HEK293 (cell line): ENCODE results near the gene TMEM41B.

Experiments used
- CTCF ChIA-PET: fragments of 350-600 bp; formaldehyde crosslinking; extraction: SDS; loops from one replicate; lab custom pipeline; 2021; ENCODE audit warnings: antibody characterized with exemption; lab: Yijun Ruan, JAX
- POLR2A ChIA-PET: fragments of 300-600 bp; formaldehyde crosslinking; extraction: SDS; loops from one replicate; lab custom pipeline; 2020; ENCODE audit warnings: antibody characterized with exemption, inconsistent platforms; lab: Yijun Ruan, JAX
- H3K27ac ChIP-seq: fragments of 200-500 bp; sonication (Bioruptor generic); 2 replicates; pipeline ENCODE4 v1.5.1; 2014; ENCODE audit warnings: low read depth, low read length, control low read depth, inconsistent platforms; ENCODE audit errors: extremely low read depth
- H3K36me3 ChIP-seq, 2 experiments: fragments of 200-500 bp in 1 of 2; sonication (Bioruptor generic) in 1 of 2; 1 replicate in 1 of 2; 2 replicates in 1 of 2; pipeline ENCODE4 v1.5.1; 2014 to 2017; ENCODE audit warnings: inconsistent platforms in 2 of 2, low read length in 2 of 2; ENCODE audit not compliant: control insufficient read depth in 2 of 2, insufficient read depth in 1 of 2
- H3K4me1 ChIP-seq: fragments of 200-500 bp; sonication (Bioruptor generic); 2 replicates; pipeline ENCODE4 v1.5.1; 2014; ENCODE audit warnings: mild to moderate bottlenecking, low read length, inconsistent platforms; ENCODE audit not compliant: control insufficient read depth, insufficient read depth
- H3K4me3 ChIP-seq: 2 replicates; pipeline ENCODE4 v1.5.1; 2011; ENCODE audit warnings: low read depth, mild to moderate bottlenecking, control low read depth, low read length, moderate library complexity
- H3K9me3 ChIP-seq: fragments of 200-500 bp; sonication (Bioruptor generic); 2 replicates; pipeline ENCODE4 v1.5.1; 2014; ENCODE audit warnings: low read depth, low read length, inconsistent platforms; ENCODE audit not compliant: control insufficient read depth, insufficient read depth
- GLIS1 ChIP-seq: fragments of 450-650 bp; formaldehyde crosslinking; IDR thresholded peaks from 2 replicates; pipeline ENCODE4 v1.5.1; 2016; ENCODE audit warnings: missing biosample characterization, missing genetic modification characterization
- PBX3 ChIP-seq: sonication (generic); formaldehyde crosslinking; IDR thresholded peaks from 2 replicates; pipeline ENCODE4 v1.8.1; 2022; ENCODE audit warnings: mild to moderate bottlenecking, moderate library complexity, missing genetic modification reagents
- PRDM1 ChIP-seq: fragments of 450-650 bp; formaldehyde crosslinking; IDR thresholded peaks from 2 replicates; pipeline ENCODE4; 2016; ENCODE audit warnings: missing biosample characterization, missing genetic modification characterization
- TCF7L2 ChIP-seq: IDR thresholded peaks from 2 replicates; pipeline ENCODE4 v1.6.1; 2011; ENCODE audit warnings: low read depth, mild to moderate bottlenecking, inconsistent platforms, low read length, moderate library complexity, borderline replicate concordance
- ZBTB17 ChIP-seq: fragments of 450-650 bp; formaldehyde crosslinking; IDR thresholded peaks from 2 replicates; pipeline ENCODE4 v1.5.1; 2016; ENCODE audit warnings: missing biosample characterization, missing genetic modification characterization
- ZBTB21 ChIP-seq: fragments of 450-650 bp; formaldehyde crosslinking; IDR thresholded peaks from 2 replicates; pipeline ENCODE4 v1.5.1; 2017; ENCODE audit warnings: missing biosample characterization, missing genetic modification characterization
- ZBTB26 ChIP-seq: fragments of 450-650 bp; formaldehyde crosslinking; optimal IDR thresholded peaks from 2 replicates; pipeline ENCODE3; 2016; ENCODE audit warnings: missing biosample characterization, mild to moderate bottlenecking, missing genetic modification characterization
- ZBTB48 ChIP-seq: fragments of 450-650 bp; formaldehyde crosslinking; IDR thresholded peaks from 2 replicates; pipeline ENCODE4 v1.5.1; 2016; ENCODE audit warnings: missing biosample characterization, missing genetic modification characterization
- ZFP37 ChIP-seq: fragments of 450-650 bp; formaldehyde crosslinking; IDR thresholded peaks from 2 replicates; pipeline ENCODE4 v1.5.1; 2016; ENCODE audit warnings: missing biosample characterization, missing genetic modification characterization
- ZNF2 ChIP-seq: fragments of 450-650 bp; formaldehyde crosslinking; IDR thresholded peaks from 2 replicates; pipeline ENCODE4 v1.5.1; 2016; ENCODE audit warnings: missing biosample characterization, missing genetic modification characterization
- ZNF335 ChIP-seq: fragments of 450-650 bp; formaldehyde crosslinking; conservative IDR thresholded peaks from 2 replicates; pipeline ENCODE4 v1.5.1; 2016; ENCODE audit warnings: missing biosample characterization, missing genetic modification characterization
- ZNF350 ChIP-seq: fragments of 450-650 bp; formaldehyde crosslinking; IDR thresholded peaks from 2 replicates; pipeline ENCODE4 v1.5.0; 2017; ENCODE audit warnings: missing biosample characterization, mild to moderate bottlenecking, missing genetic modification characterization
- ZNF366 ChIP-seq: fragments of 450-650 bp; formaldehyde crosslinking; conservative IDR thresholded peaks from 2 replicates; pipeline ENCODE4 v1.5.1; 2016; ENCODE audit warnings: missing biosample characterization, missing genetic modification characterization
- ZNF501 ChIP-seq: fragments of 450-650 bp; formaldehyde crosslinking; IDR thresholded peaks from 2 replicates; pipeline ENCODE4 v1.5.1; 2016; ENCODE audit warnings: missing biosample characterization, missing genetic modification characterization
- ZNF513 ChIP-seq: fragments of 450-650 bp; IDR thresholded peaks from 2 replicates; pipeline ENCODE4 v1.5.1; 2018; ENCODE audit warnings: missing biosample characterization, missing genetic modification characterization
- ZNF518A ChIP-seq: fragments of 450-650 bp; formaldehyde crosslinking; conservative IDR thresholded peaks from 2 replicates; pipeline ENCODE4 v1.5.1; 2016; ENCODE audit warnings: low read depth, missing biosample characterization, missing genetic modification characterization
- ZNF596 ChIP-seq: fragments of 450-650 bp; IDR thresholded peaks from 2 replicates; pipeline ENCODE4 v1.5.0; 2018; ENCODE audit warnings: missing biosample characterization, mild to moderate bottlenecking, missing genetic modification characterization, moderate library complexity
- ZNF600 ChIP-seq: fragments of 450-650 bp; formaldehyde crosslinking; IDR thresholded peaks from 2 replicates; pipeline ENCODE4 v1.5.1; 2016; ENCODE audit warnings: missing biosample characterization, missing genetic modification characterization
- ZNF629 ChIP-seq: fragments of 450-650 bp; formaldehyde crosslinking; IDR thresholded peaks from 2 replicates; pipeline ENCODE4 v1.5.1; 2017; ENCODE audit warnings: missing biosample characterization, missing genetic modification characterization
- ZNF707 ChIP-seq: fragments of 450-650 bp; formaldehyde crosslinking; IDR thresholded peaks from 2 replicates; pipeline ENCODE4 v1.5.1; 2016; ENCODE audit warnings: missing biosample characterization, missing genetic modification characterization
- ZXDB ChIP-seq: fragments of 450-650 bp; formaldehyde crosslinking; IDR thresholded peaks from 2 replicates; pipeline ENCODE4 v1.5.1; 2016; ENCODE audit warnings: missing biosample characterization, missing genetic modification characterization

TMEM41B gene

GRCh38 chr11:9315078-9315688 lies 790 bp upstream of the TMEM41B start:
- peak overlapping the region; percentile 55 for H3K4me3 ChIP-seq
- CTCF ChIA-PET, result interaction anchor here (0.6 to 1.2 kb wide), 3 partner anchors 12 to 178 kb away, joined by 3 read pairs; no protein-coding TSS in a partner anchor
- no peaks in the 10 kb centered on the region for H3K4me1 ChIP-seq
- TF ChIP-seq ZNF518A, result 0 out of 2 replicates have a peak, but pooled peaks have one; percentile 40
- peak; percentile 21; the same call in 1 of the 2 replicates for TF ChIP-seq PBX3 (CRISPR knock-in tag)
- TF ChIP-seq TCF7L2, result 0 out of 2 replicates have a peak, but pooled peaks have one; percentile 45
- no peak for TF ChIP-seq ZNF350 (tag by site-specific recombination)
- TF ChIP-seq ZBTB26 (tag by site-specific recombination), result no peak
- 0 out of 2 replicates have a peak, but pooled peaks have one; percentile 5 for TF ChIP-seq ZBTB21 (tag by site-specific recombination)
- TF ChIP-seq PRDM1 (tag by site-specific recombination), result no peak
- no peak for TF ChIP-seq ZNF600 (tag by site-specific recombination)
- TF ChIP-seq ZBTB17 (tag by site-specific recombination), result peak; percentile 1; the same call in 1 of the 2 replicates
- 0 out of 2 replicates have a peak, but pooled peaks have one; percentile 16 for TF ChIP-seq ZNF2
- TF ChIP-seq ZXDB (tag by site-specific recombination), result 0 out of 2 replicates have a peak, but pooled peaks have one; percentile 10
- TF ChIP-seq ZBTB48, result peak; percentile 77; the same call in 1 of the 2 replicates
- TF ChIP-seq ZNF501 (tag by site-specific recombination), result peak; percentile 17; the same call in 1 of the 2 replicates
- 0 out of 2 replicates have a peak, but pooled peaks have one; percentile 48 for TF ChIP-seq ZNF629 (tag by site-specific recombination)
- TF ChIP-seq, all 188 proteins: peak for 10
- Histone ChIP-seq H3K27ac (peak overlapping the region; percentile 32), H3K36me3 (no peaks in the 10 kb centered on the region), H3K9me3 (no peaks in the 10 kb centered on the region)
- POLR2A ChIA-PET, result interaction anchor here (0.6 to 2.2 kb wide), 6 partner anchors 50 to 145 kb away, joined by 3 to 9 read pairs (median 4); partner anchors contain the start of genes DENND5A, IPO7 and ZNF143

- POLR2A ChIA-PET, result interaction anchor here (1.0 to 2.2 kb wide), 7 partner anchors 12 to 147 kb away, joined by 4 to 11 read pairs (median 4); partner anchors contain the start of genes DENND5A, IPO7 and ZNF143
- CTCF ChIA-PET, result interaction anchor here (0.6 to 1.0 kb wide), 4 partner anchors 9 to 193 kb away, joined by 3 to 6 read pairs (median 5); no protein-coding TSS in a partner anchor
- Histone ChIP-seq H3K27ac (peak overlapping the region; percentile 65; the same call in 1 of the 2 replicates), H3K4me3 (peak overlapping the region; percentile 99), H3K9me3 (no peaks in the 10 kb centered on the region), H3K4me1 (no peaks in the 10 kb centered on the region), H3K36me3 (no peaks in the 10 kb centered on the region)
- no peak for TF ChIP-seq ZNF596
- TF ChIP-seq ZNF501 (tag by site-specific recombination), result 0 out of 2 replicates have a peak, but pooled peaks have one; percentile 48
- no peak for TF ChIP-seq ZNF513 (tag by site-specific recombination)
- 0 out of 2 replicates have a peak, but pooled peaks have one; percentile 65 for TF ChIP-seq ZFP37 (tag by site-specific recombination)
- 0 out of 2 replicates have a peak, but pooled peaks have one; percentile 11 for TF ChIP-seq ZNF366
- TF ChIP-seq ZNF707 (tag by site-specific recombination), result no peak
- TF ChIP-seq GLIS1 (tag by site-specific recombination), result peak; percentile 63; the same call in 1 of the 2 replicates
- no peak for TF ChIP-seq ZNF335 (tag by site-specific recombination)
Observed at GRCh38 chr11:9313648-9314290, 624 bp downstream of the TMEM41B start.
